ENCODE data around the gene USP48.

Gene USP48

DNA sequence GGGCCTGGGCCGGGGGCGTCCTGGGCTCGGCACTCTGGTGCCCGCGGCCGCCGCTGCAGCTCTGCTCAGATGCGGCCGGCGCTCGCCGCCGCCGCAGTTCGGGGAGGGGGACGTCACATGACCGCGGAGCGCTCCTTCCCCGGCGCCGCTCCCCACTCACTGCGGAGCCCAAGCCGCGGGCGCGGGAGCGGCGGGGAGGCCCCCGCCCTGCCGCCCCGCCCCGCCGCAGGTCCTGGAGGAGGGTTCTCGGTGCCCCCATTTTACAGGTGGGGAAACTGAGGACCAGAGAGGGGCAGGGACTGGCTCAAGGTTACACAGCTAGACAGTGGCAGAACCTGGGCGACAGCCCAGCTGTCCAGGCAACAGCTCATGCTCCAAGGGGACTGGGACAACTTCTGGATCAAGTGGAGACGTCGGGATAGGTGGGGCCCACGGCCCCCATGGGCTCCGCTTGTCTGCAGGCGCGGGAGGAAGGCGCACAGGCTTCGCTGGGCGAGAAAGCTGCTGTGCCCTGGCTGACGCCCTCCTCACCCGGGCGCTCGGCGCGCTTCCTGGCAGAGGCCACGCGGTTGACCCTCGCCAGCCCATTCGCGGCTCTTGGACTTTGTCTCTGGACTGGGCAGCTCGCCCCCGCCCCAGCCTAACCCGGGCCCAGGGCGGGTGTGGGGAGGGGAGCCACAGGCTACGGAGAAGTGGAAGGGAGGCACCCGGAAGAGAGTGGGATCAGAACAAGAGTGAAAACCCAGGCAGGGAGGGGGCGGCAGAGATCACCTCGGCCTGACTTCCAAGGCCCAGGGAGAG is 113.5 kb downstream of the USP48 start, which contains the start of gene RAP1GAP:
Gene RAP1GAP, minus strand, starts transcription at position 100 of the 801 bp plus-strand sequence. CDS start 49,325 bp downstream, outside the sequence.
- DNase-seq (ENCODE audit: low read depth in 4 of 4, low spot score in 1 of 4) = no peak

DNA sequence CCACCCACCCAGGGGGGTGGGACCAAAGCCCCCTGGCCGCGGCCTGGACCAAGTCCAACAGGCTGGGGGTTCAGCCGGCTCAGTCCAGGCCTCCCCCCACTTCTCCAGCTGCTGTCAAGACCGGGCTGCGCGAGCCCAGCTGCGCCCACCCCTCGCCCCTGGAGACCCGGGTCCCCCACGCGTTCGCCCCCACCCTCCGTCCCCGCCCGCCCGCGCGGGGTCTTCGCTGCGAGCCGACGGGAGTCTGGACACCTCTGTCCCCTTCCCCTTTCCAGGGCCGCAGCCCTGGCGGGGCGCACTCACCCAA is 114.0 kb downstream of the USP48 start:
- DNase-seq (ENCODE audit: low read depth in 4 of 4, low spot score in 1 of 4) = no peak

DNA sequence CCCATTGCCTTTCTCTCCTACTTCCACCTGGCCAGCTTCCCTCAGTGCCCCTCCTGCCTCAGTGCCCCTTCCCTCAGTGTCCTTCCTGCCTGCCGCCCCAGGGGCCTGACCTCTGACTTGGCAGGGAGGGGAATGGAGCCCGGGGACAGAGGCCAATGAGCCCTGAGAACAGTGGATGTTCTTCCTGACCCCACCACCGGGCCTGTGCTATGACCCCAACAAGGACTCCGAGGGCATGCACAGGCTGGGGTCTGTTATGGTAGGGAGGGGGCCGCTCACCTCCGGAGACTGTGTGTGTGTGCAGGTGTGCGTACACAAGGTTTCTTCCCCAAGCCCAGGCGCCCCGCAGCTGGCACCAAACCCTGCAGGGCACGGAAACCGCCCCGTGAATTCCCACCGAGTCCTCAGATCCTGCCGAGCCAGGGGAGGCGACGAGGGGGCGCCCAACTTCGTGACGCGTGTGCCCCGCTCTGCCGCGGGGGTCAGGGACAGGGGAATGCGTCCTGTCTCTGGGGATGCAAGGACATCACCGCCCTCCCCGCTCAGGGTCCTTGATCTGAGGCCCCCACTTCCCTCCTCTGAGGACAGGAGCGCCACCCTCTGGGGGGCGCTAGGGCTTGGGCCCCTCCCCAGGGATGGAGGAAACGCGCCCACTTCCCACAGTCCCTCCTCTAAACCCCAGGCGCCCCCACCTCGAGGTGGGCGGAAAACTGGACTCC is 114.6 kb downstream of the USP48 start:
- no peak for DNase-seq (ENCODE audit: low read depth in 4 of 4, low spot score in 1 of 4)

DNA sequence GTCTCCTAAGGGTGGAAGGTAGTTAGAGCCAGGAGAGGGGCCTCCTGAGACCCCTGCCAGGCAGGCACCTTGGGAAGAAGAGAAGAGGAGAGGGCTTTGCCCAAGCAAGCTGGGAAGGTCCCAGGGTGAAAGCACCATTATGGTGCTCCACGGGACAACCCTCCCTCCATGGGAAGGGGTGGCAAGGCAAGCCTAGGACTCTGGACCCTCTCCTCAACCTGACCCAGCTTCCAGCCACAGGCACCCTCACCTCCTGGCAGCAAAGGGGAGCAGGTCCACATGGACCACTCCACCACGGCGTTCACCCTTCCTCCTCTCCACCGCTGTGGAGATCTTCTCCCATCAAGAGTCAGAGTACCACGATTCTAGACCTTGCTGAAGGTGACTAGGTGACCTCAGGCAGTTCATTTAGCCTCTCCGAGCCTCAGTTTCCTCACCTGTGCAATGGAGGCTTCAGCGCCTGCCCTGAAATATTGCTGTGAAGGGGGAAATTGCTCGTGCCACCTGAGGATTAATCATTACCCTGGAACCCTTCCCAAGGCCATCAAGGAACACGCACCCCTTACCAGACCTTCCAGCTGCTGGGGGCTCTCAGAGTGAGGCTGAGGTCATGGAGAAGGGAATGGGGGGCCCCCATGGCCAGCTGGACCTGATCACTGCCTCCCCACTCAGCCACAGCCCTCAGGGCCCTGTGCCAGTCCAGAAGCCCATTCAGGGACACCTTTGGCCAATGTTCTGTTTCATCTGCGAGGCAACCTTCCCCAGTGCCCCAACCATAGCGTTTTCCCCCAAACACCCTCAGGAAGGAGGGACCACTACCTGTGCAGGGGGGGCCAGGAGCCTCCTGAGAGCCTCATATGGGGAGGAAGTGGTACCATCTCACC is 115.4 kb downstream of the USP48 start:
- no peak for DNase-seq (ENCODE audit: low read depth in 4 of 4, low spot score in 1 of 4)

DNA sequence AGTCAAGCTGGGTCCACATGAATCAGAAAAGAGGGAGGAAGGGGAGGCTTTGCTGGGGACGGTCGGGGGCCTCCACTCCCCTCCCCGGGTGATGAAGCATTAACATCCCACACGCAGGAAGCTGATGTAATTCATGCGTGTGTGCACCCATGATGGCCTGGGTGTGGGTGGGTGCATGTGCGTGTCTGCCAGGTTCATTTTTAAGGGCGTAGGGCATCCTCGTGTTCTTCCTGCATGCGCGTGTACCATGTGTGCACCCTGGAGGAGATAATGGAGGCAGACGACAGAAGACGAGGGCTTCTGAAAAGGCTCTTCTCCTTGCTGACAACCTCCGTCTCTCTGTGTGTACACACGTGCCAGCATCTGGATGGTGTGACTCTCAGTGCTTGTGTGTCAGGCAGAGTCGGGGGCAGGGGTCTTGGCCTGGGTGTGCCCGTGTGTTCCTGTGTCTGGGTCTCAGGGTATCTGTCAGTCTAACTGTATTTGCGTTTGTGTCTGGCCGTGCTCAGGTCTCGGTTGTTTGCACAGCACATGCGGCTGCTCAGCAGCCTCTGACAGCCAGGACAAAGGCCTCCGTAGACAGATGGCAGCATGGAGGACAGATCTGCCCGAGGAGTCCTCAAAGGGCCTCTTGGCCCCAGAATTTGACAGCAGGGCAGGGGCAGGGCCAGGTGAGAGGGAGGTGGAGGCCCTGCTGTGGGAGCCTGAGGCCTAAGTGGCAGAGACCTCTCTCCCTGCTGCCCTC is 116.2 kb downstream of the USP48 start:
- no peak for DNase-seq (ENCODE audit: low read depth in 4 of 4, low spot score in 1 of 4)

DNA sequence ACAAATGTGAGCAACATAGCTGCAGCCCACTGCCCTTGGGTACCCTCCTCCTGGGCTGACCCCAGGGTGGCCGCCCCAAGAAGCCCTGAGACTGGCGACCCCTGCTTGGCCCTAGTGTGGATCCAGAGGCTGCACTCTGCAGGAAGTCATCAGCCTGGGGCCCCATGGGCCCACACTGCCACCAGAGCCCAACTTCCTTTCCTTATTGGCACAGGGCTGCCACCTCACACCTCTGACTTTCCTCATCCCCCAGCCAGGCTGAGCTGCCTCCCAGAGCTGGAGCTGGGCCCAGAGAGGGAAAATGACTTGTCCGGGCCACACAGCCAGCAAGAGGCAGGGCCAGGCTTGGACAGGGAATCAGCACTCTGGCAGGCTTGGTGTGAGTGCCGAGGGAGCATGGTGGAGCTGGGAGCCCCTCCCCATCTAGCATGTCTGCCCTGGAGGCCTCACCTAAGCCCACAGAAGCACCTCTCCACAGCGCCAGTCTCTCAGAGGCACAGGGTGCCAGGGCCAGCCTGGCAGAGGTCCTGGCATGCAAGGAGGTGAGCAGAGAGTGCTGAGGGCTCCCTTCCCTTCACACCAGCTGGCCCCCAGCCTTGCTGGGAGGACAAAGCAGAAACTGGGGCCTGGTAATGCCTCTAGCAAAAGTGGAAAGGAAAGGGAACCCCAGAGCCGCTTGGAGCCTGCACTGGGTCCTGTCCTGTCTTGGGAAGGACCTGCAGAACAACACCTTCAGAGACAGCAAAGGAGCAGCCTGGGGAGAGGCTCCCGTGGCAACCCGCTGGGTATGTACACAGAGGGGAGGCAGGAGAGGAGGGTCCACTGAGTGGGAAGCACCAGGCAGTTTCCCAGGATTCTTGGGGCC is 117.0 kb downstream of the USP48 start:
- no peak for DNase-seq (ENCODE audit: low read depth in 4 of 4, low spot score in 1 of 4)

DNA sequence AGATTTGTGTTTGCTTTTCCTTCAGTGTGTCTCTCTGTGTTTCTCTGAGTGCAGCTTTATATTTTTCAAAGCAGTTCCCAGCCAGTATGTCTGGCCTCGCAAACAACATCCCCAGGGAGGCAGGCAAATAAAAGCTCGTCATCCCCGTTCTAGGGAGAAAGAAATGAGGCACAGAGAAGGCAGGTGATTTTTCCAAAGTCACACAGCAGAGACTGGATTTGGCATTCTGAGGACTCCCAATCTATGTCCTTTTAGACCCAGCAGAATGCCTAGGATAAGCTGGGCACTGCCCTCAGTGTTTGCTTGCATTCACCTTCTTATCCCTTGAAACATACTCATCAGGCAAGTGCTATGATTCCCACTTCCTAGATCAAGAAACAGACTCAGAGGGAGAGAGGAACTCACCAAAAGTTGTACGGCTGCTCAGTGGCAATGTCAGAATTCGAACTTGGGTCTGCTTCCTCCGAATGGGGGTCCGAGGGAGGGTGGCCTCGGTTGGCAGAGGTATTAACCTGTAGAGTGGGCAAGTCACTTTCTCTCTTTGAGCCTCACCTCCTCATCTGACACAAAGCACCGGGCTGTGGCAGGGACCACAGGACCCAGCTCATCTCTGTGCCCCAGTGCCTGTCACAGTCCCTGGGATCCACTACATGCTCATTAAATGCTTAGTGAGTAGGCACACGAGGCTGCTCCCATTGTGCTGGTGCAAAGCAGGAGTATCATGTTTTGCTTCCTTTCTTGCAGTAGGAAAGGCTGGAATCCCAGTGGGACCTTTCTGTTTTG is 118.0 kb downstream of the USP48 start:
- DNase-seq (ENCODE audit: low read depth in 4 of 4, low spot score in 1 of 4) = no peak

DNA sequence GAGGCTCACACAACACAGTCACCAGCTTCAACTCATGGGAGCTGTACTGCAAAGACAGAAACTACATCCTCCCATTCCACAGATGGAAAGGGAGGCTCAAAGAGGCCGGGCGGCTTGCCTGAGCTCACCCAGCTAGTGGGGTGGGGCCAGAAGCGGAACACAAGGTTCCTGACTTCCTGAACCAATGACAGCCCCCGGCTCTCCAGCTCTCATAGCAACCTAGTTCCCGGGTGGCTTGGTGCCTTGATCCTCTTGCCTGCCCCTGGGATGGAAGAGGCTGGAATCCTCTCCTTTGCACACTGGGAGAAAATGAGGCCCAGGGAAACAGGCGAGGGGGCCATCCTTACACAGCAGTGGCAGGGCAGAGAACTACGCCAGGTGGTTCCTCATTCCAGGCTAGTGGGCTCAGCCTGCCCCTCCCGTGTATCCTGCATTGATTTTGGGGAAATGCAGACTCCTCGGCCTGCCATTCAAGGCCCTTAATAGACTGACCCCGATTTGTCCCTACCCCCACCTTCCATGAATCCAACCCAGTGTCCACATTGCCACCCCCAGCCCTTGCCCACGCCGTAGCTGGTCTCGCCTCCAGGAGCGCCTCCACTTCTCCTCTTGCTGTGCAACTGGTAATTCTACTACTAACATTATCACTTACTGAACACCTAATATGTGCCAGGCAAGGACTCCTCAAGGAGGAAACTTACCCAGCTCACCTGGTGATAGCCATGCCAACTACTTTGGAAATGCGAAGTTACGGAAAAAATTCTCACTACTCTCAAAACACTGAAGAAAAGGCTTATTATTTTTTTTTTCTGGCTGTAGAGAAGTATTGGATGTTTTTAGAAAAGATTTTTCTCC is 118.8 kb downstream of the USP48 start:
- DNase-seq (ENCODE audit: low read depth in 4 of 4, low spot score in 1 of 4) = no peak

DNA sequence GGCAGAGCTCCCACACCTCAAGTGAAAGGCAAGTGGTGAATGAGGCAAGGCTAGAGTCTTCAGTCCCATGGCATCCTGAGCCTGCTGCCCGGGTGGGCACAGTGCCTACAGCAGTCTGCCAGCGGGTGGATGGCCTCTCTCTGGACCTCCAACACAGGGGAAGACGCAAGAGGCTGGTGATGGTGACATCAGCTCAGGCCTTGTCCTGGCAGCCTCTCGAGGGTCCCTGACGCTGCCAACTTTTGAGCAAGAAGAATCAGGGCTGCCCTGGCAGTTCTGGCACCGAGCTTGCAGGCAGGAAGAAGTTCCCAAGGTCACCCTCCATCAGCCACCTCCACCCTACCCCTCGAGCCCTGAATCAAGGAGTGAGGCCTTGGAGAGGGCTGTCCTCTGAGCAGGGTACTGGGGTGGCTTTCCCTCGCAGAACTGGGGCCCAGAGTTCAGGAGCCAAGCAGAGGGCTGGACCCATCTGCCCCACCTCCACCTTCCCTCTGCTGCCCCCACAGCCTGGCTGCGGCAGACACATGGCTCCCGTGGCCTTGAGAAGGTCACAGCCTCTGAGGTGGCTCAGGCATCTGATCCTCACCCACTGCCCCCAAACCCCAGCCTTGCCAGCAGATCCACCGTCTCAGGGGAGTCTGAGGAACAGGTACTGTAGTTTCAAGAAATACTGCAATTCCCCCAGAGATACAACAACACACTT is 119.5 kb downstream of the USP48 start:
- DNase-seq (ENCODE audit: low read depth in 4 of 4, low spot score in 1 of 4) = no peak

DNA sequence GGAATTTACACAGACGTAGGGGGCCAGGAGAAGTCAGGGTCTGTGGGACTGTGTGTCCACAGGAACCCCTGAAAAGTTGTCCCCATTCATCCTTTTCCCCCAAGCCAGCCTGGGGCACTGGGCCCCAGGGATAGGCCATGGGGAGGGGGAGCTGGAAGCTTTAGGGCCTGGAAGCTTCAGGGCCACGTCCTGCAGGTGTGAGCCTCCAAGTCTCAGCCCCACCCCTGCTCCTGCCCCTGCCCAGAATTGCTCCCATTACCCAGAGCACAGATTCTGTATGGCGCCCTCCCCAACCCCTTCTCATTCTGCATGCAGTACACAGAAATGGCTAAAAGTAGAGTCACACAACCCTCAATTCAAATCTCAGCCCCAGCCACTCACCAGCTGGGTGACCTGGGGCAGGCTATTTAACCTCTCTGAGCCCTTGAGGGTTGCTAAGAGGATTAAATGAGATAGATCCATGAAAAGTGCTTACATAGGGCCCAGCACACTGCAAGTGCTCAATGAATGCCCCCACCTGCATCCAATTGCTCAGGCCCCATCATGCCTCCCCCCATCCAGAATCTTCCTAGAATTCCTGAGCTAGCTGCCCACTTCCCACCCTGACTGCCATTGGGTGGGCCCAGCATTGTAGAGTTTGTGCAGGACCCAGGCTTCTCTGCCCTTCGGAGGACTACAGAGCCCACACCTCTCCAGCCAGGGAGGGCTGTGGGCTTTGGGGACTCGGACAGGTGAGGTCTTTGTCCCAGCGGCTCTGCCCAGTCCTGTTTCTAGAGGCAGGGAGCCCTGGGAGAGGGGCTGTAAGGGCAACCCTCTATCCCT is 120.3 kb downstream of the USP48 start:
- DNase-seq (ENCODE audit: low read depth in 4 of 4, low spot score in 1 of 4) = no peak

DNA sequence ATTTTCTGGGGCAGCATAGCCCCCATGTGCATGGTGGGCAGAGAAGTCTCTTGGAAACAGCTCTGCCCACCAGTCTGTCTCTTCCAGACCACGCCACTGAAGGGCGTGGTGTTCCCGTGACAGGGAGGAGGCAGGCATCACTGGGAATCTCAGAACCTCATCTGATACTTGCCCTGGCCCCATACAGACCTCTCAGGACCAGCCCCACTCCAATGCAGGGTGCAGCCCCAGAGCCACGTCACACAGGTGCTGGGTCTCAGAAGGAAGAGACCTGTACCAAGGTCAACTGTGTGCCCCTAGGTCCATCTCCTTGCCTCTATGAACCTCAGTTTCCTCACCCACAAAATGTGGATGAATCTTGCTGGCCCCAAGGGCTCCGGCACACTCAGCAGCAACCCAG is 121.1 kb downstream of the USP48 start:
- no peak for DNase-seq (ENCODE audit: low read depth in 4 of 4, low spot score in 1 of 4)

DNA sequence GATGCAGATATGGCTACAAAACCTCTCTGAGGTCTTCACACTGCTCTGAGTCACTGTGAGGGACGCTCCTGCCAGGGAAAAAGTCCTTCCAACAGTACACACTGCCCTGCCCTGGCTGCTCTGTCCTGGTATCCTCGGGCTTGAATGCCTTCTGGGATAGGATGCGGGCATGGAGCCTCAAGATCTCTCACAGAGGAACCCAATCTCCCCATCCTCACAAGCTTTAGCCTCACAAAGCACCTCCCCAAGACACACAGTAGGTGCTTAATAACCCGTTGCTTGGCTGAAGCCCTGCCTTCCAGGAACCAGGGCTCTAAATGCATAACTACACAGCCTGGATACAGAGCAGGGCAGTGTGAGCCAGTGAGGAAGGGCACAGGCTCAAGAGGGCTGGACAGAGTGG is 123.0 kb downstream of the USP48 start:
- DNase-seq (ENCODE audit: low read depth in 4 of 4, low spot score in 1 of 4) = no peak

DNA sequence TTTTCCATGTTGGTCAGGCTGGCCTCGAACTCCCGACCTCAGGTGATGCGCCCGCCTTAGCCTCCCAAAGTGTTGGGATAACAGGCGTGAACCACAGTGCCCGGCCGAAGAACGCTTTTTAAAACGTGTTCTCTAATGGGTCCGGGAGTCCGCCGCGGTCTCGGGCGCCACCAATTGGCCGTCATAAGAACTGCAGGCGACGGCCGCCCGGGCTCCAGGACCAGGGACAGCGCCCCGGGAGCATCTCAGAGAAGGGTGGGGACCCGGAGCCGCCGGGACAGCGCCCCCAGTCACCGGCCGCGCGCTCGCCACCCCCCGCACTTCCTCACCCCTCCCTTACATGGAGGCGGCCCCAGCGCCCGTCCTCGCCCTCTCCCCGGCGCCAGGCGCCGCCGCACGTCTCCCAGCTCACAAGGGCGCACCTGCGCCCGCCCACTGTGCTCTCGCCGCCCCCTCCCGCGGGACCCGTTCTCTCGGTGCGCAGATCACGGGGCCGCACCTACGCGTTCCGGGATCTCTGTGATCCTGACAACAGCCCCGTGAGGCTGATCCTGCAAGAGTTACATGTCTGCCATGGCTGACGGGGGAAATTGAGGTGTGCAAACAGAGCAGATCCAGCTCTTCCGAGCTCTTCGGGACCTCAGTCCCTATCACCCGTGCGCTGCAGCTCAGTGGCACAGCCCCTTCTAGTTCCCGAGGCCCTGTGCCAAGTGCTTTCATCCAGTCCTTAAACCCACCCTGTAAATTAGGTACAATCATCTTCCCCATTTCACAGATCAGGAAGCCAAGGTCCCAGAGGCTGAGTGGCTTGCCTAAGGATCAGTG is 123.6 kb downstream of the USP48 start:
- peak; percentile 51 to 70 (median 61) for DNase-seq (ENCODE audit: low read depth in 4 of 4, low spot score in 1 of 4)

DNA sequence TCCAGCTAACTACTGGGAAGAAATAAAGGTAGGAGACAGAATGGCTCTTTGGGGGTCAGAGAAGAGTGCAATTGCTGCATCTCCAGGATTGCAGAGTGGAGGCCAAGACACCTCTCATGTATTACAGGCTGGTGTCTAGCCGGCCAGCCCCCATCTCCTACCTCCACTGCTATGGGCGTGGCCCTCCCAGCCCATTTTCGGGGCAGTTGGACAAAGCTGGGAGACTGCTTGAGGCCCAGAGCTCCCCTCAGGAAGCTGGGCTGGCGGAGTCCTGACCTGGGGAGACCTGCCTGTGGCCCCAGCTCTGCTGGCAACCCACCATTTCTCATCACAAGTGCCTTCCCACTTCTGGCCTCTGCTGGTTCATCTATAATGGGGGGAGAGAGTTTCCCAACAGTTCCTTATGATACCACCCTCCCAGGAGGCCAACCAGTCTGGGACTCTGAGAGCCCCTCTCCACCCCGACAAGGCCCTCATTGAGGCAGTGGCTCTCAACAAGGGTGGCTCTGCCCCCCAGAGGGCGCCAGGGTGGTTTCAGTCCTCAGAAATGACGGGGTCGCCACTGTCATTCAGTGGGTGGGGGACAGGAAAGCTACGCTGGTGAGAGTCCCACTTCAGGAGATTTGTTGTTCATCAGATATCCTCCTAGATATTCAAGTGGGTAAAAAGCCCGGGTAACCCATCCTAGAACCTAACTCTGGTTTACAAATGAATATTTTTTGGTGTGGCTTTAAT is 125.3 kb downstream of the USP48 start:
- DNase-seq (ENCODE audit: low read depth in 4 of 4, low spot score in 1 of 4) = no peak

DNA sequence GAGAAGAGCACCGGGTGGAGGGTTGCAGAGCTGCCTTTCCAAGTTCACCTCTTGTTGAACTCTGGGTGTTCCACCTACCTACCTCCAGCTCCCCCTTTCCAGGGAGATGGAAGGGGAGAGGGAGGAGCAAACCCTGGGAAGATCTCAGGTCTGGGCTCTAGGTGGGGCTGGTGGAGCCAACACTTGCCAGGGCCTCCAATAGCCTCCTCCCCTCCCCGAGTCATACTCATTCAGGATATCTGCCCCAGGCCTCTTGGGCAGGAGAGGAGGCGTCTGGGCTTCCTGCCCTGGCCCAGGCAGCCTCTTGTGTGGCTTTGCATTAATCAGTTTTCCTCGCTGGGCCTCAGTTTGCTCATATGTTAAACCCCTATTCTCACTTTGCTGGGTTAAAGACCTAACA is 127.2 kb downstream of the USP48 start:
- no peak for DNase-seq (ENCODE audit: low read depth in 4 of 4, low spot score in 1 of 4)
